ENCODE measurements around the gene CD38.

CD38 gene

GRCh38 chr4:15870921-15871664, 93.0 kb downstream of the CD38 start:
- intact Hi-C loops (cut with micrococcal nuclease), result no loop called here
- Mint-ChIP-seq H3K4me3 (no peak overlapping the region), H3K36me3 (ENCODE audit: low read depth) (no peaks in the 10 kb centered on the region), H3K27ac (no peak overlapping the region), H3K9me3 (peaks cover 9% of the 10 kb centered on the region), H3K27me3 (no peaks in the 10 kb centered on the region), H3K4me1 (ENCODE audit: low read depth) (peaks cover 13% of the 10 kb centered on the region)

DNA sequence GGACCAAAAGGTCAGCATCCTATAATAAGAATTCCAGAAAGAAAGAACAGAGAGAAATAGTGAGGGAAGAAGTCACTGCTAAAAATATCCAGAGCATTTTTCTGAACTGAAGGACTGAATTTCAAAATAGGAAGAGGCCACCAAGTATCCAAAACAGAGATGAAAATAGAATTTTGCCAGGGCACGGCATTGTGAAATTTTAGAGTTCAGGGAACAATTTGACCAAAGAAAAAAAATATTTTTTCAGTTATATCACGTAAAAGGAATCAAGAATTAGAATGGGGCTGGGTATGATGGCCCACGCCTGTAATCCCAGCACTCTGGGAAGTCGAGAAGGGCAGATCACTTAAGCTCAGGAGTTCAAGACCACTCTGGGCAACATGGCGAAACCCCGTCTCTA, 95.0 kb downstream of the CD38 start:
- H3K9me3 Mint-ChIP-seq, result peaks cover 16% of the 10 kb centered on the region
- H3K4me3 Mint-ChIP-seq, result no peak overlapping the region
- intact Hi-C loops (cut with micrococcal nuclease), result no loop called here
- no peaks in the 10 kb centered on the region for H3K36me3 Mint-ChIP-seq (ENCODE audit: low read depth)
- peaks cover 1% of the 10 kb centered on the region for H3K27me3 Mint-ChIP-seq
- peaks cover 13% of the 10 kb centered on the region for H3K4me1 Mint-ChIP-seq (ENCODE audit: low read depth)
- no peak overlapping the region for H3K27ac Mint-ChIP-seq

DNA sequence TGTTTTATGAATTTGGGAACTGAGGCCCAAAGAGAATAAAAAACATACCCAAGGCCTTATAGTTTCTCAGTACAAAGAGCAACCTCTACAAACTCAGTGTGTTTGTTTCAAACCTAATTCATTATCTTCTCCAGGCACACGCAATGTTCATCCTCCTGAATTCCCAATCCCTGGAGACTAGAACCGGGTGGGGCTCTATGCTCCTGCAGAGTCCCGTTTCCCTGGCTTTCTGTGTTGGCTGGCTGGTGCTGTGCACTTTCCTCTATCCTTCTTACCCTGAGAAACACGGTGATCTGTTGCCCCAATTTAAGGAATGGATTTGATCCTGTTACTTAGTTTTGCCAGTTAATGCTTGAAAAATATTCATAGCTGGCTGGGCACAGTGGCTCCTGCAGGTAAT, 96.5 kb downstream of the CD38 start:
- intact Hi-C loops (cut with micrococcal nuclease), result no loop called here
- H3K4me1 Mint-ChIP-seq (ENCODE audit: low read depth), result peaks cover 5% of the 10 kb centered on the region
- H3K4me3 Mint-ChIP-seq, result no peak overlapping the region
- H3K9me3 Mint-ChIP-seq, result peaks cover 19% of the 10 kb centered on the region
- no peak overlapping the region for H3K27ac Mint-ChIP-seq
- no peaks in the 10 kb centered on the region for H3K36me3 Mint-ChIP-seq (ENCODE audit: low read depth)
- peaks cover 1% of the 10 kb centered on the region for H3K27me3 Mint-ChIP-seq

DNA sequence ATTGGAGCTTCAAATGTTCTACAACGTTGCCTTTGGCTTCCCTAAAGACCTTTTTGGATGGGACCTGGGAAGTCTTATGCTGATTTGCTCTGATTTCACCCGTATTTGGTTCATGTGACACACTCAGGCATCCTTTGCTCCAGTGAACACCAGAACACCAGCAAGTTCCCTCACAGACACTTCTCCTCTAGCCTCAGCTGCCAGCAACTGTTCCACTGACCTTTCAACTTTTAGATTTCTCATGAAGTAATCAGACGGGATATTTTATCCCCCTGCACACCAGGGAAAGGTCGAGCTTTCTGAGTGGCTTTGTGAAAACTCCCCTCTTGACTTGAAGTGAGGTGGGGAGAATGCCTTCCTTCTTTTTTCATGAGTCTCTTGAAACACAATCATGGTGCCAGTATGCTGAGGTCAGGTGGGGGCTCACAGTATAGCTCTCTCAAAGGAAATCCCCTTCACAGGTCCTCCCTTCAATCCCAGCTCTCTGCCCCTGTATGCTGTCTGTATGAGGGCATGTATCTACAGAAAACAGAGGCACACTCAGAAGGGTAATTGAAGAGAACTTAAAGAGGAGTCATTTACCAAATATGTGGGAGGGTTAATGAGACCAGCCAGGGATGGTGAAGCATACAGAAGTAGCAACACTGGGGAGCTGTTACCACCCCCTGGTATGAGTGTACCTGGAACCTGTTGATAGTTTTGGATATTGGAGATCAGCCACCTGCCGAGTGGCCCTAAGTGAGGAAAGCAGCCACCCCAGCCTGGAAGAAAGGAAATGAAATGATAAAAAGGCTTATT, 97.7 kb downstream of the CD38 start:
- Mint-ChIP-seq H3K27me3 (peaks cover 1% of the 10 kb centered on the region), H3K27ac (no peak overlapping the region), H3K9me3 (peaks cover 19% of the 10 kb centered on the region), H3K36me3 (ENCODE audit: low read depth) (no peaks in the 10 kb centered on the region), H3K4me3 (no peak overlapping the region), H3K4me1 (ENCODE audit: low read depth) (peaks cover 5% of the 10 kb centered on the region)
- intact Hi-C loops (cut with micrococcal nuclease), result no loop called here

DNA sequence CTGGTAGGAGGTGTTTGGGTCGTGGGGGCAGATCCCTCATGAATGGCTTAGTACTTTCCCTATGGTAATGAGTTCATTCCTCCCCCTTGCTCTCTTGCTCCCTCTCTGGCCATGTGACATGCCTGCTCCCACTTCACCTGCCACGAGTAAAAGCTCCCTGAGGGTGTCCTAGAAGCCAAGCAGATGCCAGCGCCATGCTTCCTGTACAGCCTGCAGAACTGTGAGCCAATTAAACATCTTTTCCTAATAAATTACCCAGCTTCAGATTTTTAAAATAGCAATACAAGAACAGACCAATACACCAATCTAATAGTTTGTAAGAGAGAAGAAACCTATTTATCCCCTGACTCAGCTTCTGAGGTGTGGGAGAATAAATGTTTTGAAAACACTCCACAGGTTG, 99.9 kb downstream of the CD38 start:
- H3K27me3 Mint-ChIP-seq, result peaks cover 1% of the 10 kb centered on the region
- H3K9me3 Mint-ChIP-seq, result peaks cover 19% of the 10 kb centered on the region
- H3K27ac Mint-ChIP-seq, result no peak overlapping the region
- intact Hi-C loops (cut with micrococcal nuclease), result no loop called here
- no peaks in the 10 kb centered on the region for H3K36me3 Mint-ChIP-seq (ENCODE audit: low read depth)
- H3K4me1 Mint-ChIP-seq (ENCODE audit: low read depth), result peaks cover 3% of the 10 kb centered on the region
- no peak overlapping the region for H3K4me3 Mint-ChIP-seq

GRCh38 chr4:15881820-15882219, 103.7 kb downstream of the CD38 start:
- intact Hi-C loops (cut with micrococcal nuclease), result loop anchor here (1.0 to 10.0 kb wide), 5 partner anchors 75 to 380 kb away; no protein-coding TSS in a partner anchor
- Mint-ChIP-seq H3K36me3 (ENCODE audit: low read depth) (no peaks in the 10 kb centered on the region), H3K9me3 (peaks cover 10% of the 10 kb centered on the region)

DNA sequence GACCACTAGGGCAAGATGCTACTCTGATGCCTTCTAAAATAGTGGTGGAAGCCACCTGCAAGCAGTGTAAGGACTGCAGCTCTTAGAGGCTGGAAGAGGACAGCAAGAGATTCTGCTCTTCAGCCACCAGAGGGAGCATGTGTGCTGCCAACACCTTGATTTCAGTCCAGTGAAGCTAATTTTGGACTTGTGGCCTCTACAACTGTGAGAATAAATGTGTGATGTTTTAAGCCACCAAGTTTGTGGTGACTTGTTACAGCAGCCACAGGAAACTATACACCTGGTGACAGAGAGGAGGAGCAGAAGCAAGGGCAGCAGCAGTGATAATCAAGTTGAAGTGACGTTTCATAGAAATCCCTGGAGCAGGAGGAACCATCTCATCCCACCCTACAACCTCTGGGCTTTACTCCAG, 104.6 kb downstream of the CD38 start:
- Mint-ChIP-seq H3K9me3 (peaks cover 8% of the 10 kb centered on the region), H3K4me1 (ENCODE audit: low read depth) (no peaks in the 10 kb centered on the region), H3K27me3 (peaks cover 1% of the 10 kb centered on the region), H3K27ac (no peak overlapping the region), H3K4me3 (no peak overlapping the region), H3K36me3 (ENCODE audit: low read depth) (no peaks in the 10 kb centered on the region)
- intact Hi-C loops (cut with micrococcal nuclease), result loop anchor here (1.0 to 10.0 kb wide), 5 partner anchors 74 to 380 kb away; no protein-coding TSS in a partner anchor

More at GRCh38 chr4:15881820-15882219, 103.7 kb downstream of the CD38 start:
- H3K4me3 Mint-ChIP-seq, result no peak overlapping the region
- no peak overlapping the region for H3K27ac Mint-ChIP-seq
- peaks cover 1% of the 10 kb centered on the region for H3K27me3 Mint-ChIP-seq
- no peaks in the 10 kb centered on the region for H3K4me1 Mint-ChIP-seq (ENCODE audit: low read depth)

- Mint-ChIP-seq H3K27ac (no peak overlapping the region), H3K36me3 (ENCODE audit: low read depth) (no peaks in the 10 kb centered on the region), H3K9me3 (peaks cover 6% of the 10 kb centered on the region), H3K27me3 (no peaks in the 10 kb centered on the region), H3K4me1 (ENCODE audit: low read depth) (no peaks in the 10 kb centered on the region), H3K4me3 (no peak overlapping the region)
- intact Hi-C loops (cut with micrococcal nuclease), result loop anchor here (2.0 to 10.0 kb wide), 4 partner anchors 73 to 379 kb away; no protein-coding TSS in a partner anchor
These were observed 105.6 kb downstream of the CD38 start for GRCh38 chr4:15883610-15884243.

DNA sequence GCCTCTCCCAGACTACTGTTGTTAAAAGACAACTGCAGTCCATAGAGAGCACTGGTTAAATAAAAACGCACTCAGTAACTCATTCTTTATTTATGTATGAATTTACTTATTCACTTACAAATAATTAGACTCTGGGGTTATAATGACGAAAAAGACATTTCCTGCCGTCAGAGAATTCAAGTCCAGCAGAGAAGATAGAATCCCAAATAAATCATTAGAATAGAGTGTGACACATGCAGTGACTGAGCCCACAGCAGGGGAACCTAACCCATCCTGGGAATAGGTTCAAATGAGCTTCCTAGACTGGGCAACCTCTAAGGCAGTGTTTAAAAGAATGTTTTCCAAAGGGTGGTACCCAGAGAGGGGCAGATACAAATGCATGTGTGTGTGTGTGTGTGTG, 106.5 kb downstream of the CD38 start:
- Mint-ChIP-seq H3K9me3 (peaks cover 6% of the 10 kb centered on the region), H3K27ac (no peak overlapping the region), H3K36me3 (ENCODE audit: low read depth) (no peaks in the 10 kb centered on the region), H3K4me3 (no peak overlapping the region), H3K4me1 (ENCODE audit: low read depth) (no peaks in the 10 kb centered on the region), H3K27me3 (no peaks in the 10 kb centered on the region)
- intact Hi-C loops (cut with micrococcal nuclease), result loop anchor here (5.0 to 10.0 kb wide), 3 partner anchors 77 to 378 kb away; no protein-coding TSS in a partner anchor

DNA sequence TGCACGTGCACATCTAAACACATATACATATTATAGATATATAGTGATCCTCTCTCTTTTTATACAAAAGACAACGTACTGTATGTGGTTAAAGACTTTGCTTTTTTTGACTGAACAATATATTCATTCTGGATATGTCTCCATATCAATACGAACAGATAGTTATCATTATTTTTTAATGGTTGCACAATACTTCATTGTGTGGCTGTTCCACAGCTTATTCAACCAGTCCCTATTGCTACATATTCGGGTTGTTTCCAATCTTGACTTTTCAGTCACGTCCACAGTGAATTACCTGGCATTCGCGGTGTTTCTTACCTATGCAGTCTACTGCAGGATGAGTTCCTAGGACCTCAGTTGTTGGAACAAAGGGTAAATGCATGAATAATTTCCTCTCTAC, 107.3 kb downstream of the CD38 start:
- Mint-ChIP-seq H3K27ac (no peak overlapping the region), H3K9me3 (peaks cover 6% of the 10 kb centered on the region), H3K4me1 (ENCODE audit: low read depth) (no peaks in the 10 kb centered on the region), H3K4me3 (no peak overlapping the region), H3K36me3 (ENCODE audit: low read depth) (no peaks in the 10 kb centered on the region), H3K27me3 (no peaks in the 10 kb centered on the region)
- intact Hi-C loops (cut with micrococcal nuclease), result loop anchor here (10.0 kb wide), 1 partner anchor 161 kb away; no protein-coding TSS in a partner anchor

GRCh38 chr4:15888515-15888914, 110.4 kb downstream of the CD38 start:
- intact Hi-C loops (cut with micrococcal nuclease), result loop anchor here (10.0 kb wide), 1 partner anchor 164 kb away; no protein-coding TSS in a partner anchor
- no peaks in the 10 kb centered on the region for H3K36me3 Mint-ChIP-seq (ENCODE audit: low read depth)
- H3K4me3 Mint-ChIP-seq, result no peak overlapping the region
- H3K4me1 Mint-ChIP-seq (ENCODE audit: low read depth), result peaks cover 5% of the 10 kb centered on the region
- H3K9me3 Mint-ChIP-seq, result peaks cover 6% of the 10 kb centered on the region
- no peaks in the 10 kb centered on the region for H3K27me3 Mint-ChIP-seq
- no peak overlapping the region for H3K27ac Mint-ChIP-seq

GRCh38 chr4:15890246-15890829, 112.2 kb downstream of the CD38 start:
- no peaks in the 10 kb centered on the region for H3K27me3 Mint-ChIP-seq
- intact Hi-C loops (cut with micrococcal nuclease), result no loop called here
- no peak overlapping the region for H3K27ac Mint-ChIP-seq
- peaks cover 6% of the 10 kb centered on the region for H3K9me3 Mint-ChIP-seq
- peaks cover 5% of the 10 kb centered on the region for H3K4me1 Mint-ChIP-seq (ENCODE audit: low read depth)
- no peak overlapping the region for H3K4me3 Mint-ChIP-seq
- no peaks in the 10 kb centered on the region for H3K36me3 Mint-ChIP-seq (ENCODE audit: low read depth)

DNA sequence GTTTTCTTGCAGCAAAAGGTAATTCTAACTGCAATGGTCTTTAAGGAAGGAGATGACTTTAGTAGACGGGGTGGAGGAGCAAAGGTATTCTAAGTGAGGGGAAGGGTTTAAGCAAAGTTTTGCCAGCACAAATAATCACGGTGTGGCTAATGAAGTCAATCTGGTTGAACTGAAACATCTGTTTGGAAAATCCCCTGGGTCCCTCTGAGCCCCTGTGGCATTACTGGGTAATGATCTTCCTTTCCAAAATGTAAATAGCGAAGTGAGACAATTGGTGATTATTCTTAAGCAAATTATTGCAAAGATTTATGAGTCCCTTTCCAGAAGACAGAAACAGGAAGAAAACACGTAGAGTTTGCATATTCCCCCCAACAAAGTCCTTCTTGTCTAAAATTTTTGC, 113.2 kb downstream of the CD38 start:
- peaks cover 5% of the 10 kb centered on the region for H3K4me1 Mint-ChIP-seq (ENCODE audit: low read depth)
- intact Hi-C loops (cut with micrococcal nuclease), result no loop called here
- no peak overlapping the region for H3K27ac Mint-ChIP-seq
- H3K36me3 Mint-ChIP-seq (ENCODE audit: low read depth), result no peaks in the 10 kb centered on the region
- no peaks in the 10 kb centered on the region for H3K27me3 Mint-ChIP-seq
- peaks cover 6% of the 10 kb centered on the region for H3K9me3 Mint-ChIP-seq
- H3K4me3 Mint-ChIP-seq, result no peak overlapping the region

Data from dendritic cell treated with granulocyte-macrophage colony-stimulating factor and Interleukin-4, amounts not matched to agents 40 ng/mL and 50 ng/mL, for 4 days (primary cell).